Epithelial cell of prostate (primary cell): ENCODE results near the gene PHYKPL.
A peak's percentile ranks its signal among the peaks of the same experiment; 100 is the strongest.
"Not testable (repeated sequence)": the region's sequence is repeated elsewhere in the genome, so short reads cannot be mapped to it uniquely, and the experiment has no call there.

Experiments
- DNase-seq: peaks from one replicate; pipeline ENCODE4 v3.0.0-alpha.2; 2011; ENCODE audit warnings: low read depth, low spot score
- H3K27ac ChIP-seq: fragments of 450-650 bp; 2 replicates; pipeline ENCODE4 v1.5.1; 2017; ENCODE audit warnings: mild to moderate bottlenecking

PHYKPL gene

DNA sequence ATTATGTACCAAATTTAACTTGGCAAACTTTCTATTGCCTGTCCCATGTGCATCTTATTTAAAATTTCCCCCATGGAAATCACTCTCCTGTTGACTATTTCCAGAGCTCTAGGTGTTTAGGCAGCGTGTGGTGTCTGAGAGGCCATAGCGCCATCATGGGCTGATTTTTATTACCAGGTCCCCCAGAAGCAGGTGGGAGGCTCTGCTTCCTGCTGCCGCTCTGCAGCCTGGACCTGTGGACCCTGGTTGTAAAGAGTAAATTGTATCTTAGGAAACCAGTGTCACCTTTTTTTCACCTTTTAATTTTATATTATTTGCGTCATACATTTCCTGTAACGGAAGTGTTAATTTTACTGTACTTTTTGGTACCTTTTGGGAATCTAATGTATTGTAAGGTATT lies 21.9 kb downstream of the PHYKPL start:
- H3K27ac ChIP-seq = no peak overlapping the region

DNA sequence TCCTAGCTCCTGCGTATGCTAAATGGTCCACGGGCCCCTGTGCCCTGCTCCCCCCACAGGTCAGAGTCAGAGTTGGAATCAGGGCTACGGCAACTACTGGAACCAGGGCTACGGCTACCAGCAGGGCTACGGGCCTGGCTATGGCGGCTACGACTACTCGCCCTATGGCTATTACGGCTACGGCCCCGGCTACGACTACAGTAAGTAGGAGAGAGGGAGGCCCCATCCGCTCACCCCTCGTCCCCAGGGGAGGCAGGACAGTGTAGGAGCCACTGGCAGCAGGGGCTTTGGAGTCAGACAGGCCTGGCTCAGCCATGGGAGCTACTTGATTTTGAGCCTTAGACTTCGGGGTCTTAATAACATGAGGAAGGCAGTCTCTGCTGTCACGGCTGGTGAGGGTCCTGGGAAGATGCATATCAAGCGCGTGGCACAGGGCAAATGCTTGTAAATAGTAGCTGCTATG lies 22.5 kb downstream of the PHYKPL start:
- no peak for DNase-seq
- H3K27ac ChIP-seq = no peak overlapping the region

More for the DNA sequence above, 21.9 kb downstream of the PHYKPL start:
- DNase-seq = no peak

DNA sequence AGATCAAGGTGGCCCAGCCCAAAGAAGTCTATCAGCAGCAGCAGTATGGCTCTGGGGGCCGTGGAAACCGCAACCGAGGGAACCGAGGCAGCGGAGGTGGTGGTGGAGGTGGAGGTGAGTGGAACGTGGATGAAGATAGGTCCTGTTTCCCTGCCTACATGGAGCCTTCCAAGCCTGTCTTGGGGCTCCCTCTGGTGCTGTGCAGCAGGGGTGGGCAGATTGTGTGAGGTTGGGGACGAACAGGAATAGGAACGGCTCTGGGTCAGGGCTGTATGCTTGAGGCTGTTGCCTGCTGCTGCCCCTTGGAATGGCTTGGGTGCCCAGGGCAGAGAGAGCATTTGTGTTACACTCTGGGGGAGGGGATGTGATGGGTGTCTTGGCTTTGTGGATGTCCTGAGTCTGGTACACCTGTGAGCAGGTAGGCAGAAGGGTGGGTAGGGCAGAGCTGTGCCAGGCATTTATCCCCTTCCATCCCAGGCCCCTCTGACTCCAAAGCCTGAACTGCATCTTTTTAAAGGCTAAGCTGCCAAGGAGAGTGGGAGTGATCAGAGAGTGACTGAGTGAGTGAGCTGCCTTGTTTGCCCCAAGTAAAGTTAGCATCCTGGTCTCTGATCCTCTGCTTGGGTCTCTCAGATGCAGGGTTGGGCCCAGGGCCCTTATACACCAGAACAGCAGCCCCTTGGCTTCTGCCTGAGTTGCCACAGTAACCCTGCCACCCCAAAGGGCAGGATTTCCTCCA lies 23.1 kb downstream of the PHYKPL start:
- H3K27ac ChIP-seq = no peak overlapping the region
- DNase-seq = no peak

DNA sequence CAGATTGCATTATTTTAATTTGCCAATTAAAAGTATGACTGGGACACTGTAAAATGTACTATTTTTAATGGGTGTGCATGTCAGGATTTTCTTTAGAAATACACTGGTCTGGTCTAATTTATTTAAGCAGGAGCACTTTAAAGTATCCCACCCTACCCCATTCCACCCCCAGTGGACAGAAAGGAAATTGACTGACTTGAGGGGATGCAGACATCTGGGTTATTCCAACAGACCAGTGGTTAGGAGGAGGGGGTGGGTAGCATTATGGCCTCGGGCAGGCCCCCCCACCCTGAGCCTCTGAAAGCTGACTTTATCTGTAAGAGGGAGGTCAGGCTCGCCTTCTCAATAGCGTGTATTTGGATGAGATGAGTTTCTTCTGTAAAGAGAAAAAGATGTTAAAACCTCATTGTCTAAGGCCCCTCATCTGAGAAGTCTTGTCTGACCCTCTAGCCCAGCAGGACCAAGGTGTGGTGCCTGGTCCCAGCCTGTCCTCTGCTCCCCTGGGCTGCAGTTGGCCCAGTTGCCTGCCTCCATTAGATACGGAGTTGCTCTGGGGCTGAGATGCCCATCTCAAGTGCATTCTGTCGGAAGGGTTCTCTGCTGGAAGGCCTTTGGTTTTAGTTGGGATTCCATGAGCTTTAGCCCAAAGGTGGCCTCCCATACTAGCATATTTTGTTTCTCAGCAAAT lies 23.9 kb downstream of the PHYKPL start:
- no peak for DNase-seq
- H3K27ac ChIP-seq = no peak overlapping the region

DNA sequence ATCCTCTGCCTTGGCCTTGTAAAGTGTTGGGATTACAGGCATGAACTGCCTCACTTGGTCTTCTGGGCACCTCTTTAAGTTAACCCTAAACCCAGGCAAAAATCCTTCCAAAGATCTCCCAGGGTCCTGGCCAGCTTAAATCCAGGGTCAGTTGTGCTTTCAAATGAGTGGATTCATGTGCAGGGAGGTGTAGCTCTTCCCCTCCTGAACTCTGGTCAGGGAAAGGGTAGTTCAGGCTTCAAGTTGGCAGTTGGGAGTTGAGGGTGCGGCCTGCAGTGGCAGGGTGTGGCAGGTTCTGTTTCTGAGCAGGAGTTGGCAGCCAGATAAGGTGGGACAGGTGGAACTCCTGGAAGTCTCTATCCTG lies 24.7 kb downstream of the PHYKPL start:
- H3K27ac ChIP-seq = peak overlapping the region; percentile 82
- DNase-seq = no peak

DNA sequence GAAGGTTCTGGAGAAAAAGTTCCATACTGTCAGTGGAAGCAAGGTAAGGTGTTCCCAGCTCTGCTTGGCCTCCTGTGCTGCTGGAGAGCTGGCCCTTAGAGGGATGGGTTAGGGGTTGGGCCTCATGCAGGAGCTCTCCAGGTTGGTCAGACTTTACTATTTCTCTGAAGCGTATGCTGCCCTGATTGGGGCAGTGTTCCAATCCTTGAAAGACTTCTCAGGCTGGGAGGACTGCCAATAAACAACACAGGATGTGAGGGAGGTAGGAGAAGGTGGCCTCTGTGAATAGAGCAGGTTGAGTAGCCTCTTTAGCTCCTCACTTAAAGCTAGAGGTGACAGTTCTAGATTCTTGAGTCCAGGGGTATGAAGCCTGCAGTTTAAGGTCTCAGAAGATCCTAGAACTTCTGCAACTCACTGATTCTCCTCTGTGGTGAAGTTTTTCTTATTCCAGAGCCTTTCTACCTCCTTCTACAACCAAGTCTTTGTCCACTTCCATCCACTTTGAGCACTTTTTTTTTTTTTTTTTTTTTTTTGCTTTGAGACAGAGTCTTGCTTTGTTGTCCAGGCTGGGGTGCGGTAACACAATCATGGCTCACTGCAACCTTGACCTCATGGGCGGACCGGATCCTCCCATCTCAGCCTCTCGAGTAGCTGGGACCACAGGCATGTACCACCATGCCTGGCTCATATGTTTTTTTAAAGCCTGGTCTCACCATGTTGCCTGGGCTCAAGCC lies 25.3 kb downstream of the PHYKPL start:
- peak; percentile 44 for DNase-seq
- peak overlapping the region; percentile 82 for H3K27ac ChIP-seq

DNA sequence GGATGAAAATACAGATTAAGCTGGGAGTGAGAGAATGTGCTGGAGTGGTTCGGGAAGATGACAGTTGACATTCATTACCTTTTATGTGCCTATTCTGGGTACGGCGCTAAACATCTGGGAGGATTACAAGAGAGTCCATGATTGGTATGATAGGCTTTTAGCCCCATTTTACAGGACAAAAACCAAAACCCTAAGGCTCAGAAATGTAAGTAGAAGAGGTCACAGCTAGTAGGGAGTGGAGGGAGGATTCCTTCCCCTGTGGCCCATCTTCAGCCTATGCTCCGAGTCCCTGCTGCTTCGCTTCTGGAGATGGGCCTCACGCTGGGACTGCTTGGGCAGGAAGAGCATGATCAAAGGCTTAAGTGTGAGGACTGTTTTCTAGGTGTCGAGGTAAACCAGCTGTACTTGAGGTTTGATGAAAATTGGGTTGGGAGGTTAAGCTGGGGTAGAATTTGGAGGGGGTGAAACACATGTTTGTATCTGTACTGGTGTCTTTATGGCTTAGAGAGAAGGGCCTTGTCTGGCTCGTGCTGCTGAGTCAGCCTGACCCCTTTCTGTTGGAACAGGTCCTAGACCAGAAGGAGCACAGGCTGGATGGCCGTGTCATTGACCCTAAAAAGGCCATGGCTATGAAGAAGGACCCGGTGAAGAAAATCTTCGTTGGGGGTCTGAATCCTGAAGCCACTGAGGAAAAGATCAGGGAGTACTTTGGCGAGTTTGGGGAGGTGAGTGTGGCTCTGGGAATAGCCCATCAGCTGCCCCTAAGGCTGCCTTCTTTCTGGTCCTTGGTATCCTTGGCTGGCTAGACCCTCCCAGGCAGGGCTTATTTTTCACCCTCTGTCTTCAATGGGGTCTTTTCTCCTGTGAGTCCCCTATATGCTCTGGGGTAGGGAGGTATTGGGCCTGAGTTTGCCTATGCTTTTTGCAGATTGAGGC lies 26.2 kb downstream of the PHYKPL start:
- no peak for DNase-seq
- H3K27ac ChIP-seq = peak overlapping the region; percentile 82

DNA sequence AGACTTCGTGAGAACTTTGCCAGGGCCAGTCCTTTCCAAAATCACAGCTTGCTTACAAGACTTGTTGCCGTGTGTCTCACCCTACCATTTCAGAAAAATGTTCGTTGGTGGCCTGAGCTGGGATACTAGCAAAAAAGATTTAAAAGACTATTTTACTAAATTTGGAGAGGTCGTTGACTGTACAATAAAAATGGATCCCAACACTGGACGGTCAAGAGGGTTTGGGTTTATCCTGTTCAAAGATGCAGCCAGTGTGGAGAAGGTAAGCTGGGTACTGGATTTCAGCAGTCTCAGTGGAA lies 26.9 kb downstream of the PHYKPL start:
- DNase-seq = no peak
- peak overlapping the region; percentile 82 for H3K27ac ChIP-seq

DNA sequence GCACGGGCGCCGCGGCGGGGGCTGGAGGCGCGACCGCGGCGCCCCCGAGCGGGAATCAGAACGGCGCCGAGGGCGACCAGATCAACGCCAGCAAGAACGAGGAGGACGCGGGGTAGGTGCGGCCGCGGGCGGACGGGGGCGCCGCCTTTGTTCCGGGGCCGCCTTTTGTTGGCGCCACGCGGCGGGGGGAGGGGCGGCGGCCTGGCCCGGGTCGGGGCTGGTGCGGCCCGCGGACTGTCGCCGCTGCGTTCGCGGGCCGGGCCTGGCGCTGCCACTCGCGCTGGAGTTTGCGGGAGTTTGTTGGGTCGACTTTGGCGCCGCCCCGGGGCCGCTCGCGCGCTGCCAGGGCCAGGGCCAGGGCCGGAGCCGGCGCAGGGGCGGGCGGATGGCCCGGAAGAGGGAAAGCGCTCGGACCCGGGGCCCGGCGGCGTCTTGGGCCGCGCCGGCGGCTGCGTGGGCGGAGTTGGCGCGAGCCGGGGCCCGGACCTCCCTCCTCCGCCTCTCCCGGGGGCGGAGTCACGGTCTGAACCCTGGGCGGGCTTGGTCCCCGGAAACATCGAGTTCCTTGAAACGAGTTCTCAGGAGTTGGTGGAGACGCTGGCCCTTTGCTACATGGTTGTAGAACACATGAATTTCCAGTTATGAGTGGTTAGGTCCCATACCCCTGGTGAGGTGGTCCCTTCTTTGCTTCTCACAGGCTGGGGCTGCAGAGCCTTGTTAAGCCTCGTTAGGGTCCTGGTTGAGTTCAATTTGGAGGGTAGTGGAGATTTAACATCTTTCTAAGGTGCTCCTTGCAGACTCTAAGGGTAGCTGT lies 27.5 kb downstream of the PHYKPL start:
- H3K27ac ChIP-seq = peak overlapping the region; percentile 82

DNA sequence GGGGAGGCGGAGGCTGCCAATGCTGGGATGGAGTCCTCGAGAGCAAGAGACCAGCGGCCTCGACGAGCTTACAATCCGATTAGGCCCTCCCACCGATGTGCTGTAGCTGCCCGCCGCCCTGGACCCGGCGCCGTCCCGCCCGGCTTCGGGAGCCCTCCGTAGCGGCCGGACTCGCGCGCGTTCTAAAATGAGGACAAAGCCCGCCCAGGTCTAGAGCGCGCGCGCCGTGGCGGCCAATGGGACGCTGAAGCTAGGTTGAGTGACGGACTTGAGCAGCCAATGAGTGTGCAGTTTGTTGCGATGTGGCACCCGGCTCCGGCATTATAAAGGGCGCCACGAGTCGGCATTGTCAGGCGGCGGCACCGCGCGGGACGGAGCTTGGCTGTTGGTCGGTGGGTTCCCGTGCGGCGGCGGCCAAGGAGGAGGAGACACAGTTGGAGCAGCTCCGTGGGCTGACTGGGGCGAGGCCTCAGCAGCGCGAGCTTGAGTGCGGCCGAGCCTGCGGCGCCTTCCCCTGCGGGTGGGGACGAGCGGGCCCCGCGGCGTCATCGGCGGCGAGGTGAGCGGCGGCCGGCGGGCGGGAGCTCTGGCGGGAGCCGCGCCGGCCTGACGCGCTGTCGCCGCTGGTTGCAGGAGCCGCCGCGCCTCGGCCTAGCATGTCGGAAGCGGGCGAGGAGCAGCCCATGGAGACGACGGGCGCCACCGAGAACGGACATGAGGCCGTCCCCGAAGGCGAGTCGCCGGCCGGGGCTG lies 28.2 kb downstream of the PHYKPL start, which contains the start of gene HNRNPAB:
TSS of gene HNRNPAB (plus strand) at position 352 of the 753 bp plus-strand sequence. CDS start at position 657, 305 bp downstream.
- DNase-seq = peak; percentile 87
- peak within 1 kb of the TSS; percentile 82 for H3K27ac ChIP-seq

More for the DNA sequence above, 27.5 kb downstream of the PHYKPL start:
- no peak for DNase-seq

DNA sequence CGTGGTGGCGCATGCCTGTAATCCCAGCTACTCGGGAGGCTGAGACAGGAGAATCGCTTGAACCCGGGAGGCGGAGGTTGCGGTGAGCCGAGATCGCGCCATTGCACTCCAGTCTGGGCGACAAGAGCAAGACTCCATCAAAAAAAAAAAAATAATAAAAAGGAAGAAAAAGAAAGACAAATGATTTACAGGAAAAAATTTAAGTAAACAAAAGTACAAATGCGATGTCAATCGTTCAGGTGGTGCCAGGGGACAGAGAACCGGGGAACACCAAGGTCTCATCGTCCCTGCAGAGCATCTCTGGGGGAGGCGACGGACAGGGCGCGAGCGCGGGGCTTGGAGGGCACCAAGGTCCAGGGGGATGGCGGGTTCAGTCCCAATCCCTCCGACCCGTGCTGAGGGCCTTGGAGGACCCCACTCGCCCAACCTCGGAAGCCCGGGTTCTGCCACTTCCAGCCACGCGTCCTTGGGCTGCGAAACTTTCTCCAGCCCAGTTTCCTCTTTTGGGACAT lies 28.9 kb downstream of the PHYKPL start:
- H3K27ac ChIP-seq = peak overlapping the region; percentile 82
- DNase-seq = no peak

DNA sequence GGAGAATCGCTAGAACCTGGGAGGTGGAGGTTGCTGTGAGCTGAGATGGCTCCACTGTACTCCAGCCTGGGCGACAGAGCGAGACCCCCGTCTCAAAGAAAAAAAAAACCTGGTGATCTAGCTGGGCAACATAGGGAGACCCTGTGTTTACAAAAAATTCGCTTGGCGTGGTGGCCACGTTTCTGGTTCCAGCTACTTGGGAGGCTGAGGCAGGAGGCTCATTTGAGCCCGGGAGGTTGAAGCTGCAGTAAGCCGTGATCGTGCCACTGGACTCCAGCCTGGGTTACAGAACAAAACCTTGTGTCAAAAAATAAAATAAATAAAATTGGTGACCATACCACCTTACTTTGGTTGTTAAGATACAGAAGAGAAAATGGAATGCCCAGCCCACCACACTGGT lies 30.1 kb downstream of the PHYKPL start:
- no peak overlapping the region for H3K27ac ChIP-seq
- no peak for DNase-seq

DNA sequence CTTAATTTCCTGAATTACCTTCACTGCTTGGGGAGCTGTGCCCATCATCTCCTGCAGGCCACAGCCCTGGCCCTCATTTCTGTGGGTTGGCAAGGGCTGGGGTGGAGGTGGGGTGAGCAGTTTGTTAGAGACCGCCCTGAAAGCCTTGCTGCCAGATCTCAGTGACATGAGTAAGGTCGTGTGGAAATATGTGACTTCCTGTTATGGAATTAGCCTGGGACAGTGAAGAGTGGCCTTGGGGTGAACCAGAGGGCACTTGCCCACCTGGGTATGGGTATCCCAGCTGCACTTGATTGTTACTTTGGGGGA lies 30.7 kb downstream of the PHYKPL start:
- no peak for DNase-seq
- H3K27ac ChIP-seq = no peak overlapping the region

DNA sequence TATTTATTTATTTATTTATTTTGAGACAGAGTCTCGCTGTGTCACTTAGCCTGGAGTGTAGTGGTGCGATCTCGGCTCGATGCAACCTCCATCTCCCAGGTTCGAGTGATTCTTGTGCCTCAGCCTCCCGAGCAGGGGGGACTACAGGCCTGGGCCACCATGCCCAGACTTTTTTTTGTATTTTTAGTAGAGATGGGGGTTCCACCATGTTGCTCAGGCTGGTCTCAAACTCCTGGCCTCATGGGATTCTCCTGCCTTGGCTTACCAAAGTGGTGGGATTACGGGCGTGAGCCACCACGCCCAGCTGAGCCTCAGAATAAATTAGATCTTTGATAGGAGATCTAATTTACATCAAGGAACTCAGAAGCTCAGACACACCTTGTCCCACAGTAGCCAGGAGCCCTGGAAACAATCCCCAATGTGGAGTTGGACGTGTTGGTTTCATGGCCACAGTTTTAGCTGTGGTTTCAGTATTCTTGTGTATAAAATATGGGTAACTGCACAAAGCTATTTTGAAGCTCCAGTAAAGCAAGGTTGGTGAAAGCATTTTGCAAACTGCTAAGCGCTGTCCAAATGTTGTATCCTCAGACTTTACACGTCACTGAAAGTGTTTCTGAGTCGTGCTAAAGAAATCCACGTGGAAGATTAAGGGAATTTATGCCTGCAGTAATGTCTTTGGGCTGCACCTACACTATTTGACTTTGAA lies 31.2 kb downstream of the PHYKPL start:
- no peak for DNase-seq
- no peak overlapping the region for H3K27ac ChIP-seq

DNA sequence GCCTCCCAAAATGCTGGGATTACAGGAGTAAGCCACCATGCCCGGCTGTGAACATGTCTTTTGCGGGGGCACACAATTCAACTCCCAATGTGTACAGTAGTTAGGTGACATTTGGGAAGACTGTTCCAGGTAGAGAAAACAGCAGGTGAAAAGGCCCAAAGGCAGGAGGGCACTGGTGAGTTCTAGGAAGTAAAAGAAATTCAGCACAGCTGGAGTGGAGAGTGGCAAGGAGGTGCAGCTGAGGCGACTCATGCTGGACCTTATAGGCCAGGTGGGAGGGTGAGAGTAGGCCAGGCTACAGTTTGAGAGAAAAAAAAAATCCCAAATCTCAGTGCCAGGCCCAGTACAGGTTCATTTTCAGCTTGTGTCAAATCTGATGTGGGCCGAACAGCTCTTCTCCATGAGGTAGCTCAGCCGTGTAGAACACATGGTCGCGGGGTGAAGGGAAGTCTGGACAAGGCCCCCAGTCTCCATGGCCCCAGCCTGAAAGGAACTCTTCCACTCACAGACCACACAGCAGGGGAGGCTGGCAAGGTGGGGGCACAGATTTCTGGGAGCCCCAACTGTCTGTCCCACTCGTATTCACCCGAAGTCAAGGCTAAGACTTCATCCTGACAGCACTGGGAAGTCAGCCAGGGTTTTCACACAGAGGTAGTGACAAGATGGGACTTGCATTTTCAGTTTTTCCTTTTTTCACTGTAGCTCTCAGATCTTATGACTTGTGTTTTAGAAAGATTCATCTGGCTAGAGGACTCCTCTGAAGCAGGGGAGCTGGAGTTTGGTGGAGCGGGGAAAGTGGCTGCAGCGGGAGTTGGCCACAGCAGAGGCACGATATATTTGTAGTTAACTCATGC lies 32.8 kb downstream of the PHYKPL start:
- peak; percentile 44 for DNase-seq
- H3K27ac ChIP-seq = no peak overlapping the region

DNA sequence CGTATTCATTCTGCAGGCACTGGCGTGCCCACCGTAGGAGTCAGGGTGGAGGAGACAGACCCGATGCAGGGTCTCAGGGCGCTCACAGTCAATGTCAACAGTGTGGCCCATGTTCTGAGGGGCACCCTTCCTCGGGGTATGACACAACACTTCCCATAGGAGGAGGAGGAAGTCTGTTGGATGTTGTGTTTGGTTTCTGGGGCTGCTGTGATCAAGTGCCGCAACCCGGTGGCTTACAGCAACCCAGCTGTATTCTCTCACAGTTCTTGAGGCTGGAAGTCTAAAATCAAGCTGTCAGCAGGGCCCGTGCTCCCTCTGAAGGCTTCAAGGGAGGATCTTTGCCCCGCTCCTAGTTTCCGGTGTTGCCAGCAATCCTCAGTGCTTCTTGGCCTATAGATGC lies 33.9 kb downstream of the PHYKPL start:
- no peak for DNase-seq
- H3K27ac ChIP-seq = no peak overlapping the region

DNA sequence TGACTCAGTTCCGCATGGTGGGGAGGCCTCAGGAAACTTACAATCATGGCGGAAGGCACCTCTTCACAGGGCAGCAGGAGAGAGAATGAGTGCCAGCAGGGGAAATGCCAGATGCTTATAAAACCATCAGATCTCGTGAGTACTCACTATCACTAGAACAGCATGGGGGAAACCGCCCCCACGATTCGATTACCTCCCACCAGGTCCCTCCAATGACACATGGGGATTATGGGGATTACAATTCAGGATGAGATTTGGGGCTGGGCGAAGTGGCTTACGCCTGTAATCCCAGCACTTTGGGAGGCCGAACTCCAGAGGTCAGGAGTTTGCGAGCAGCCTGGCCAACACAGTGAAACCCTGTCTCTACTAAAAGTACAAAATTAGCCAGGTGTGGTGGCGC lies 34.5 kb downstream of the PHYKPL start:
- not testable (repeated sequence) for H3K27ac ChIP-seq, DNase-seq
